NCI-H345 treated with DMSO at 0.1 percent for 48 hours (cell line): ENCODE measurements around the gene FAIM.
"Not testable (repeated sequence)": the region's sequence is repeated elsewhere in the genome, so short reads cannot be mapped to it uniquely, and the experiment has no call there.

Experiments
- DNase-seq: peaks from one replicate; lab custom pipeline; 2025; ENCODE audit not compliant: unreplicated experiment; lab: John Stamatoyannopoulos, UW

Gene FAIM

DNA sequence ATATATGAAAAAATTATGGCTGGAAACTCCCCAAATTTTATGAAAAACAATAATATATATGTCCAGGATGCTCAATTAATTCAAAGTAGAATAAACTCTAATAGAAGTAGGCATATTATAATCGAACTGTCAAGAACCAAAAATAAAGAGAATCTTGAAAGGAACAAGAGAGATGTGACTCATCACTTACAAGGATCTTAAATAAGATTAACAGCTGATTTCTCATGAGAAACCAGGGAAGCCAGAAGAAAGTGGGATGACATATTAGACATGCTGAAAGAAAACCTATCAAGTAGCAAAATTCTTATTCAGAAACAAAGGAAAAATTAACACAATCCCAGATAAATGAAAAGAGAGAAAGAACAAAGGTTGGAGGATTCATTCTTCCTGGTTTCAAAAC is 66.8 kb downstream of the FAIM start:
- DNase-seq, result no peak

DNA sequence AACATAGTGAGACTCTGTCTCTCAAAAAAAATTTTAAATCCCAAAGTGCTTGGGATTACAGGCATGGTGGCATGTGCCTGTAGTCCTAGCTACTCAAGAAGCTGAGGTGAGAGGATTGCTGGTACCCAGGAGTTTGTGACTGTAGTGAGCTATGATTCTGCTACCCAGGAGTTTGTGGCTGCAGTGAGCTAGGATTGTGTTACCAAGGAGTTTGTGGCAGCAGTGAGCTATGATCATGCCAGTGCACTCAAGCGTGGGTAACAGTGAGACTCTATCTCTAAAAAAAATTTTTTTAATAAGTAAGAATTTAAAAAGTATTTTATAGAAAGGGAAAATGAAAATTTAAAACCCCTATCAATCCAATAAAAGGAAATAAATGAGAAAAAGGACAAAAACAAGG is 69.5 kb downstream of the FAIM start:
- no peak for DNase-seq

DNA sequence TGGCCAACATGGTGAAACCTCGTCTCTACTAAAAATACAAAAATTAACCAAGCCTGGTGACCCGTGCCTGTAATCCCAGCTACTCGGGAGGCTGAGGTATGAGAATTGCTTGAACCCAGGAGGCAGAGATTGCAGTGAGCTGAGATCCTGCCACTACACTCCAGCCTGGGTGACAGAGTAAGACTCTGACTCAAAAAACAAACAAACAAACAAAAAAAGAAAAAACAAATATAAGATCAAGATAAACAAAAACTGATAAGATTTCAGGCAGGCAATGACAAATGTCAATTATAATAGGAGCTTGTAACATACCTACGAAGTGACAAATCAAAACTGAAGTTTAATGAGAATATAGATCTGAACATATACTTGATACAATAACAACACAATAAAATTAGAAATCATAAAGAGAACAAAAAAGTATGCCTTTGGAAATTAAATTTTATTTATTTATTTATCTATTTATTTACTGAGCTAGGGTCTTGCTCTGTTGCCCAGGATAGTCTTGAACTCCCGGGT is 70.4 kb downstream of the FAIM start:
- no peak for DNase-seq

DNA sequence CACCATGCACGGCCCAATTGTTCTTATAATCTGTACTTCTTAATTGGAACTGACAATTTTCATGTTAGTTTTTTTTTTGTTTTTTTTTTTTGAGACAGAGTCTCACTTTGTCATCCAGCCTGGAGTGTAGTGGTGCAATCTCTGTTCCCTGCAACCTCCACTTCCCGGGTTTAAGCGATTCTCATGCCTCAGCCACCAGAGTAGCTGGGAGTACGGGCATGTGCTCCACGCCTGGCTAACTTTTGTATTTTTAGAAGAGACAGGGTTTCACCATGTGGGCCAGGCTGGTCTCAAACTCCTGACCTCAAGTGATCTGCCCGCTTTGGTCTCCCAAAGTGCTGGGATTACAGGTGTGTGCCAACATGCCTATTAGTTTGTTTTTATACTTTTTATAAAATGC is 72.4 kb downstream of the FAIM start:
- not testable (repeated sequence) for DNase-seq

DNA sequence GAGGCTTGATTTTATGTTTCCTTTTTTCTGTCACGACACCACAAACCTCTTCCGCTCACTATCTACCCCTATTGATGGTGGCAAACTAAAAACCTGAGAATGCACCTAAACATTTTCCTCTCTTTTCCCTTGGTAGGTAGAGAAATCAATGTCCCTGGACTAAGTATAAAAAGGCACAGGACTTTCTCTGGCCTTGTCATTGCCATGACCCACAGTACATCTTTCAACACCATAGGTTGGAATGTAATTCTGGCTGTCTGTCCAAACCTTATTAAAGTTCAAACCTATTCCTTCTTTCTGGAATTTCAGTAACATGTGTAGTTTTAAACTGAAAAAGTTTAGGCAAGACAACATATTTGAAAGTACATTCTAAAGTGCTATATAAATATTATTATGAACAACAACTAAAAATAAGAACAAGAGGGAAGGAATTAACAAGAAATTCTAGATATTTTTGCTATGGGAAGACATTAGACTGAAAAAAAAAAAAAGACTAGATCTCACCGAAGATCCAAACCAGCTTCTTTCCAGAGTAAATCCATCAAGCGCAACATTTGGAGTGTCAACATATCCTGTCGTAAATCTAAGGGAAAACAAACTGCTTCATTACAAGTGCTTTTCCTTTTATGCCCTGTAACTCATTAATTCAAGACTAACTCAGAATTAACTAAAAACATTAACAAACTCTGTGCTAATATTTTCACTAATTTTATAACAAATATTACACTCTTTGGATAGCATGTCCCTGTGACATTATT is 73.1 kb downstream of the FAIM start:
- no peak for DNase-seq

DNA sequence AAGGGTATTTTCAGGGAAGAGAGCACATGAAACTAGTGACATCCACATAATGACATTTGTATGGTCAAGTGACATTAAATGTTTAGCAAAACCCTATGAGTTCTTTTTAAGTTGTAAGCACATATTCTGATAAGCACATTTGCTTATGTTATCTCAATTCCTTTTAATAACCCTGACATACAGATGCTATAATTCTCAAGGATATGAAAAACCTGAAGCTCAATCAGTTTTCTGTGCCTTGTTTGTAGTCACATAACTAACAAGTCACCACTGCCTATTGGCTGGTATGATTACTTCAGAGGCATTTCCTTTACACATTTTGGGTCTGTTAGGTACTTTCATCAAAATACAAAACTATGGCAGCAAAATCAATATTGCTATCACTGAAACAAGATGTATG is 74.1 kb downstream of the FAIM start:
- no peak for DNase-seq
